HCT116 (cell line): ENCODE data around the gene TMEM109. TPM values are rescaled to one million over a fixed set of nuclear protein-coding genes. Genes with fewer than 3 reads are reported as not detected.

ENCODE experiments used
- ATAC-seq: fragments of 200-7000 bp; cut with Tn5 transposase; 2 replicates; pipeline ENCODE4 v1.9.1; 2020; ENCODE audit warnings: mild to moderate bottlenecking, moderate library complexity
- BruUV-seq: library from RNA; stranded (reverse); fragments of 400-500 nt; replicated peaks from 2 replicates; lab custom pipeline; 2021; lab: Mats Ljungman, UMichigan
- CTCF ChIA-PET: fragments of 300-600 bp; sonication (Branson Sonifier 250); formaldehyde crosslinking; loops from one replicate; lab custom pipeline; 2021; ENCODE audit warnings: antibody characterized with exemption; lab: Charles Lee
- POLR2A ChIA-PET: fragments of 300-600, 350-600 bp; sonication (Branson Sonifier 250); formaldehyde crosslinking; loops from one replicate; lab custom pipeline; 2021; ENCODE audit warnings: antibody characterized with exemption; lab: Charles Lee
- RAD21 ChIA-PET, 2 experiments: fragments of 300-600 bp; sonication (Branson Sonifier 250); formaldehyde crosslinking; loops; one replicate each; lab custom pipeline; 2023; ENCODE audit warnings: low total read pairs in 2 of 2; ENCODE audit not compliant: uncharacterized antibody in 2 of 2, unreplicated experiment in 2 of 2, low non-redundant PET in 1 of 2; lab: Charles Lee
- DNase-seq: peaks from one replicate; pipeline ENCODE4 v3.0.0-alpha.2; 2010; ENCODE audit warnings: low read depth, low spot score
- H2AFZ ChIP-seq: fragments of 200-600 bp; shearing (Covaris generic), sonication (generic); 2 replicates; pipeline ENCODE4 v1.6.1; 2017; ENCODE audit warnings: low read depth, mixed run types, mixed read lengths, antibody characterized with exemption, low read length; ENCODE audit not compliant: poor library complexity, severe bottlenecking
- H3K27ac ChIP-seq: 2 replicates; pipeline ENCODE4 v1.5.1; 2012; ENCODE audit warnings: low read depth, low read length
- H3K27me3 ChIP-seq: fragments of 200-600 bp; sonication (generic); 2 replicates; pipeline ENCODE4 v1.6.1; 2016; ENCODE audit warnings: mixed run types, low read length, mixed read lengths; ENCODE audit not compliant: insufficient read depth
- H3K36me3 ChIP-seq, 2 experiments: fragments of 200-500 bp in 1 of 2; fragments of 200-600 bp in 1 of 2; sonication (Bioruptor generic) in 1 of 2; sonication (generic) in 1 of 2; 2 replicates each; pipeline versions ENCODE4 v1.5.1 to v1.6.1; 2014 to 2016; ENCODE audit warnings: low read length in 2 of 2, inconsistent platforms in 1 of 2, mixed read lengths in 1 of 2, mixed run types in 1 of 2; ENCODE audit not compliant: insufficient read depth in 2 of 2, control insufficient read depth in 1 of 2
- H3K4me1 ChIP-seq, 2 experiments: fragments of 200-600 bp in 1 of 2; sonication (generic) in 1 of 2; 2 replicates each; pipeline versions ENCODE4 v1.5.1 to v1.6.1; 2012 to 2017; ENCODE audit warnings: low read length in 2 of 2, inconsistent platforms in 1 of 2, mild to moderate bottlenecking in 1 of 2, mixed read lengths in 1 of 2, mixed run types in 1 of 2, moderate library complexity in 1 of 2; ENCODE audit not compliant: insufficient read depth in 2 of 2, control insufficient read depth in 1 of 2
- H3K4me2 ChIP-seq: fragments of 200-600 bp; sonication (generic); 2 replicates; pipeline ENCODE4 v1.6.1; 2017; ENCODE audit warnings: mixed run types, low read length, mixed read lengths
- H3K4me3 ChIP-seq, 2 experiments: fragments of 200-600 bp in 1 of 2; sonication (generic) in 1 of 2; replicated peaks in 1 of 2; 2 replicates each; pipeline ENCODE4 v1.5.1; 2011 to 2016; ENCODE audit warnings: low read length in 2 of 2, control low read depth in 1 of 2, low read depth in 1 of 2, mild to moderate bottlenecking in 1 of 2, mixed read lengths in 1 of 2, mixed run types in 1 of 2
- H3K79me2 ChIP-seq: fragments of 200-600 bp; sonication (generic); 2 replicates; pipeline ENCODE4 v1.6.1; 2017; ENCODE audit warnings: mild to moderate bottlenecking, mixed run types, low read length, moderate library complexity, mixed read lengths; ENCODE audit not compliant: insufficient read depth
- H3K9ac ChIP-seq: fragments of 200-600 bp; sonication (generic); 2 replicates; pipeline ENCODE4 v1.6.1; 2016; ENCODE audit warnings: low read length, mixed read lengths
- H3K9me2 ChIP-seq: fragments of 200-600 bp; sonication (generic), shearing (Covaris generic); 2 replicates; pipeline ENCODE4 v1.6.1; 2017; ENCODE audit warnings: mixed run types, mild to moderate bottlenecking, moderate library complexity; ENCODE audit not compliant: insufficient read depth
- H3K9me3 ChIP-seq, 2 experiments: fragments of 200-500 bp in 1 of 2; fragments of 200-600 bp in 1 of 2; sonication (Bioruptor generic) in 1 of 2; sonication (generic) in 1 of 2; 2 replicates each; pipeline ENCODE4 v1.6.1; 2014 to 2017; ENCODE audit warnings: low read length in 2 of 2, mixed read lengths in 2 of 2, inconsistent platforms in 1 of 2, low read depth in 1 of 2, mild to moderate bottlenecking in 1 of 2, mixed run types in 1 of 2, moderate library complexity in 1 of 2; ENCODE audit not compliant: control insufficient read depth in 1 of 2, insufficient read depth in 1 of 2
- H4K20me1 ChIP-seq: fragments of 200-600 bp; sonication (generic), shearing (Covaris generic); 2 replicates; pipeline ENCODE4 v1.6.1; 2017; ENCODE audit warnings: mixed run types, mild to moderate bottlenecking, moderate library complexity; ENCODE audit not compliant: insufficient read depth
- CEBPB ChIP-seq: IDR thresholded peaks from 2 replicates; pipeline ENCODE4 v1.6.1; 2012; ENCODE audit warnings: low read depth
- CTCF ChIP-seq, 3 experiments: fragments of 200-600 bp in 1 of 3; sonication (generic) in 1 of 3; IDR thresholded peaks in 2 of 3; conservative IDR thresholded peaks in 1 of 3; 2 replicates each; pipeline ENCODE4 v1.5.1; 2012 to 2017; ENCODE audit warnings: low read depth in 2 of 3, low read length in 2 of 3, antibody characterized with exemption in 1 of 3, borderline replicate concordance in 1 of 3, control low read depth in 1 of 3, mild to moderate bottlenecking in 1 of 3, mixed read lengths in 1 of 3, mixed run types in 1 of 3, moderate library complexity in 1 of 3; ENCODE audit not compliant: insufficient read depth in 1 of 3
- JUND ChIP-seq: IDR thresholded peaks from 2 replicates; pipeline ENCODE4 v1.6.1; 2012
- POLR2A ChIP-seq: IDR thresholded peaks from 2 replicates; pipeline ENCODE4 v1.7.0; 2011; ENCODE audit warnings: borderline replicate concordance; ENCODE audit not compliant: insufficient read depth, insufficient read length; ENCODE audit errors: extremely low read depth
- POLR2AphosphoS5 ChIP-seq: IDR thresholded peaks from 2 replicates; pipeline ENCODE4 v1.6.1; 2011; ENCODE audit warnings: mild to moderate bottlenecking, low read depth, low read length, moderate library complexity
- RAD21 ChIP-seq: IDR thresholded peaks from 2 replicates; pipeline ENCODE4 v1.6.1; 2012; ENCODE audit warnings: low read depth, mild to moderate bottlenecking
- REST ChIP-seq: IDR thresholded peaks from 2 replicates; pipeline ENCODE4 v1.6.1; 2012; ENCODE audit warnings: low read depth
- SRF ChIP-seq: IDR thresholded peaks from 2 replicates; pipeline ENCODE4 v1.6.1; 2012; ENCODE audit warnings: low read depth
- ZFX ChIP-seq: fragments of 450-650 bp; IDR thresholded peaks from 2 replicates; pipeline ENCODE4 v1.6.1; 2017
- intact Hi-C: fragments of 100-400 bp; cut with micrococcal nuclease; formaldehyde crosslinking; loops from 2 replicates; pipeline ENCODE4 v1.10.0; 2022
- total RNA-seq: library from RNA; stranded (reverse); gene quantifications from one replicate; pipeline ENCODE4 v1.2.1, GENCODE V29; 2021; ENCODE audit not compliant: unreplicated experiment
- TF ChIP-seq, protein P1 (sequence below): IDR thresholded peaks from 2 replicates; pipeline ENCODE4 v1.6.1; 2012

Gene TMEM109
- total RNA-seq, 1 experiment from 2014 or later: 44.4 TPM

DNA sequence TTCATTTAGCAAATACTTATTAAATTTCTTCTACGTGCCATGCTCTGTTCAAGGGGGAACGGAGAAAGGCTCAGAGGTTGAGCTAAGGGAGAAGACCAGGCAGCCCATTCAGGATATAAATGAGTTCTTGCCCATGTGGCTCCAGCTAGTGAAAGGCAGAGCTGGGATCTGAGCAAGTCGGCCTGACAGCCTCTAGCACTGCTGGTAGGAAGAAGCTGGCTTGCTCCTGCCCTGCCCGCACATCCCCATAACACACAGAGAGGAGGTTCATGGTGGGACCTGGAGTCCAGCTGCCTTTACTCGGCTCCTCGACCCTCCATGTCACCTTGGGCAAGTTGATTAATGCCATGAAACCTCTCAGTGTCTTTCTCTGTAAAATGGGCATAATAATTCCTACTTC is 36.1 kb downstream of the TMEM109 start:
- TF ChIP-seq CEBPB (no peak), SRF (no peak), RAD21 (no peak), ZFX (no peak), JUND (no peak), POLR2A (no peak), CTCF (IDR thresholded peaks at IDR 0.05 in 2 of 3, conservative IDR thresholded peaks at IDR 0.05 in 1 of 3; ENCODE audit: borderline replicate concordance in 1 of 3, insufficient read depth in 1 of 3, low read depth in 2 of 3, low read length in 2 of 3) (no peak), REST (no peak), POLR2AphosphoS5 (no peak)
- TF ChIP-seq, protein P1, sequence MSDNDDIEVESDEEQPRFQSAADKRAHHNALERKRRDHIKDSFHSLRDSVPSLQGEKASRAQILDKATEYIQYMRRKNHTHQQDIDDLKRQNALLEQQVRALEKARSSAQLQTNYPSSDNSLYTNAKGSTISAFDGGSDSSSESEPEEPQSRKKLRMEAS: no peak
- Histone ChIP-seq H2AFZ (no peak overlapping the region), H3K4me1 (no peaks in the 10 kb centered on the region), H3K4me3 (no peak overlapping the region), H3K27ac (no peak overlapping the region), H3K9me2 (no peaks in the 10 kb centered on the region), H3K9ac (no peak overlapping the region), H3K79me2 (no peaks in the 10 kb centered on the region), H3K27me3 (no peaks in the 10 kb centered on the region), H3K4me2 (no peak overlapping the region), H4K20me1 (no peaks in the 10 kb centered on the region), H3K9me3 (no peaks in the 10 kb centered on the region), H3K36me3 (no peaks in the 10 kb centered on the region)
- RAD21 ChIA-PET: no interaction called here
- ATAC-seq (no peak), DNase-seq (no peak)
- intact Hi-C loops: no loop called here
- CTCF ChIA-PET: no interaction called here
- BruUV-seq: no TSS peak
- POLR2A ChIA-PET: no interaction called here
